Measurements from ENCODE around the gene KCNAB1.

DNA sequence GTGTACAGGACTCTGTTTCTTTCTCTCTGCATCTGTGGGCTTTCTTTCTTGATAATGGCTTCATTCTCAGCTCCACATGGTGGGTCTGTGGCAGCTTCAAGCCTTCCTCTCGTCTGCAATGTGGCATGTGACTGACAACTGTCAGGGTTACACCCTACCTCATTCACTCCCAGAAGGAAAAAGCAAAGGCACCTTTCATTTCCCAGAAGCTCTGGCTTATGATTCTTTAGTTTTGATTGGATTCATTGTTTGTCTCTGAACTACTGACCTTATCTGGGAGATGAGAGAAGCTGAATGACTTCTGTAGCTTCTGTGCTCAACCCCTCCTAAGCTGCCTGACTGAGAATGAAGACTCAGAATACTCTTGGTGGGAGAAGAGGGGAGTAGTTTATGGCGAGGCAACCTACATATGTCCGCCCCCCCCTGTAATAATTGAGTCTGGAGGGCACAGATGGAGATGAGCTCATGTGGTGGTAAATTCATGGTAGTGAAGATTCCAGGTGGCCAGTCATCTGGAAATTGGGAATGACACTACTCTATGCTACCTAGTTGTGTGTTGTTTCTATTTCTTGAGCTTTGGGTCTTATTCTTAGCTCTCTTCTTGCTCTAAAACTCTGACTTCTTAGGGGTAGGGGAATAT is 38.4 kb downstream of the KCNAB1 start:
- TF ChIP-seq POLR2A (IDR thresholded peaks at IDR 0.05) (no peak), EP300 (IDR thresholded peaks at IDR 0.05) (no peak), POLR2AphosphoS5 (IDR thresholded peaks at IDR 0.05) (no peak)
- TF ChIP-seq, protein P1, sequence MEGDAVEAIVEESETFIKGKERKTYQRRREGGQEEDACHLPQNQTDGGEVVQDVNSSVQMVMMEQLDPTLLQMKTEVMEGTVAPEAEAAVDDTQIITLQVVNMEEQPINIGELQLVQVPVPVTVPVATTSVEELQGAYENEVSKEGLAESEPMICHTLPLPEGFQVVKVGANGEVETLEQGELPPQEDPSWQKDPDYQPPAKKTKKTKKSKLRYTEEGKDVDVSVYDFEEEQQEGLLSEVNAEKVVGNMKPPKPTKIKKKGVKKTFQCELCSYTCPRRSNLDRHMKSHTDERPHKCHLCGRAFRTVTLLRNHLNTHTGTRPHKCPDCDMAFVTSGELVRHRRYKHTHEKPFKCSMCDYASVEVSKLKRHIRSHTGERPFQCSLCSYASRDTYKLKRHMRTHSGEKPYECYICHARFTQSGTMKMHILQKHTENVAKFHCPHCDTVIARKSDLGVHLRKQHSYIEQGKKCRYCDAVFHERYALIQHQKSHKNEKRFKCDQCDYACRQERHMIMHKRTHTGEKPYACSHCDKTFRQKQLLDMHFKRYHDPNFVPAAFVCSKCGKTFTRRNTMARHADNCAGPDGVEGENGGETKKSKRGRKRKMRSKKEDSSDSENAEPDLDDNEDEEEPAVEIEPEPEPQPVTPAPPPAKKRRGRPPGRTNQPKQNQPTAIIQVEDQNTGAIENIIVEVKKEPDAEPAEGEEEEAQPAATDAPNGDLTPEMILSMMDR (IDR thresholded peaks at IDR 0.05), result no peak

All from suprapubic skin (tissue), 4 donors.